ENCODE measurements around the gene RNF169.

DNA sequence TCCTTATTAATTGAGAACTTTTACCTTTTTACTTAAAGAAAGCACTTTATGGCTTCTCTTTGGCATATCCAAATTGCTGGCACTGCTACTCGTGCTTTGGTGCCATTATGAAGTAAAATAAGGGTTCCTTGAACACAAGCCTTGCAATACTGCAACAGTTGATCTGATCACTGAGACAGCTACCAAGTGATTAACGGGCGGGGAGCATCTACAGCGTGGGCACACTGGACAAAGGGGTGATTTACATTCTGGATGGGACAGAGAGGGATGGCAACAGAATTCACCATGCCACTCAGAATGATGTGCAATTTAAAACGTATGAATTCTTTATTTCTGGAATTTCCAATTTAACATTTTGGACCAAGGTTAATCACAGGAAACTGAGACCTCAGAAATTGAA is 25.1 kb upstream of the RNF169 start:
- no peak for TF ChIP-seq GATA3 (IDR thresholded peaks at IDR 0.05; ENCODE audit: low read depth, low read length)
- no peak for TF ChIP-seq GATA2 (IDR thresholded peaks at IDR 0.05; ENCODE audit: low read depth, low read length)
